KMS-11 (cell line): Measurements from ENCODE around the gene PARD3B.

Experiments
- H2AFZ ChIP-seq: fragments of 200-600 bp; sonication (generic); 2 replicates; pipeline ENCODE4 v1.6.1; 2016; ENCODE audit warnings: antibody characterized with exemption, mixed run types, low read depth
- H3K27ac ChIP-seq: fragments of 200-600 bp; sonication (generic); 2 replicates; pipeline ENCODE4 v1.6.1; 2016; ENCODE audit warnings: mild to moderate bottlenecking, mixed run types
- H3K27me3 ChIP-seq: fragments of 200-600 bp; sonication (generic); 2 replicates; pipeline ENCODE4 v1.6.1; 2017; ENCODE audit warnings: mild to moderate bottlenecking, low read depth, mixed run types, moderate library complexity; ENCODE audit not compliant: insufficient read depth
- H3K36me3 ChIP-seq: fragments of 200-600 bp; sonication (generic); 2 replicates; pipeline ENCODE4 v1.6.1; 2017; ENCODE audit warnings: mild to moderate bottlenecking, mixed run types; ENCODE audit not compliant: insufficient read depth
- H3K4me1 ChIP-seq: fragments of 200-600 bp; sonication (generic); 2 replicates; pipeline ENCODE4 v1.6.1; 2016; ENCODE audit warnings: mild to moderate bottlenecking, low read depth, mixed run types; ENCODE audit not compliant: poor library complexity, severe bottlenecking
- H3K4me2 ChIP-seq: fragments of 200-600 bp; sonication (generic); 2 replicates; pipeline ENCODE4 v1.7.0; 2016; ENCODE audit warnings: mild to moderate bottlenecking, mixed run types
- H3K4me3 ChIP-seq: fragments of 200-600 bp; sonication (generic); IDR thresholded peaks from 2 replicates; pipeline ENCODE4 v1.6.1; 2017; ENCODE audit warnings: low read depth, low read length, mixed read lengths; ENCODE audit not compliant: insufficient read depth
- H3K79me2 ChIP-seq: fragments of 200-600 bp; sonication (generic); 2 replicates; pipeline ENCODE4 v1.6.1; 2016; ENCODE audit warnings: low read depth, mixed run types; ENCODE audit not compliant: insufficient read depth
- H3K9ac ChIP-seq: fragments of 200-600 bp; sonication (generic); 2 replicates; pipeline ENCODE4 v1.6.1; 2016; ENCODE audit warnings: mild to moderate bottlenecking, mixed run types
- H4K20me1 ChIP-seq: fragments of 200-600 bp; sonication (generic); 2 replicates; pipeline ENCODE4 v1.6.1; 2016; ENCODE audit warnings: mild to moderate bottlenecking, mixed run types; ENCODE audit not compliant: insufficient read depth
- TF ChIP-seq, protein P1 (sequence below): fragments of 200-600 bp; sonication (generic); conservative IDR thresholded peaks from 2 replicates; pipeline ENCODE4 v1.6.1; 2017; ENCODE audit warnings: low read depth, mild to moderate bottlenecking, antibody characterized with exemption, low read length, moderate library complexity, mixed read lengths

The PARD3B gene

DNA sequence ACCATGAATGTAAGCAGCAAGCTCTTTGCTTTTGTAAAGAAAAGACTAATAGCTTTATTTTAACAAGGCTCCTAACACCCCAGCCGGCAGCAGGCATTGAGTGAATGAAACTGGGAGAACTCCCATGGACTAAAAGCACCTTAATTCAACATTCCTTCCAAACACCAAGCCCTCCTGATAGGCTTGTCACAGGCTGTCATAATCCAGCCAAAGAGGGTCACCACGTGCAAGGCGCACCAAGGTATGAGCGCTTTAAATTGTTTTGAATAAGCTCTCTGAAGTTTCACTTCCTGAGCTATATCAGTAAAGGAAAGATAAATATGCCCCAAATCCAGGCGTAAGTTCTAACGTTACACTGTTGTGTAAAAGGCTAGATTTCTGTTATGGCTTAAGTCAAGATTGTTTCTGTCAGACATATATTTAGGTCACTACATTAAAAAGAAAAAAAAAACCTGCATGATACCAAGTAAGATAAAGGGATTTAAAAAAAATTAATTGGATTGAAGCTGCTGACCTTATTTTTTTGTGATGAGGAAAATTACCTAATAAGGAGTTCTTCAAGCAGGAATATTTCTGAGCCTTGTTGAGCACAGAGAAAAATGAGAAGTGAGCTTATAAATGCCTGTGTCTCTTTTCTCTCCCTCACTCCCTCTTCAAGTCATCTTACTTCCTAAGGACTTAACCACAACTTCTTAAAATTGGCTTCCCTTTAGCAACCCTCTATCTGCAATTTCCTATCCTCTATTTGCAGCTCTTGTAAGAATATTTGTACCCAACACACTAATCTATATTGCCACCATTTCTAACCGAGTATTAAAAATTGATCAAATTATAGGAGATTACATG, 1000.9 kb downstream of the PARD3B start:
- H3K27ac ChIP-seq: no peak overlapping the region

DNA sequence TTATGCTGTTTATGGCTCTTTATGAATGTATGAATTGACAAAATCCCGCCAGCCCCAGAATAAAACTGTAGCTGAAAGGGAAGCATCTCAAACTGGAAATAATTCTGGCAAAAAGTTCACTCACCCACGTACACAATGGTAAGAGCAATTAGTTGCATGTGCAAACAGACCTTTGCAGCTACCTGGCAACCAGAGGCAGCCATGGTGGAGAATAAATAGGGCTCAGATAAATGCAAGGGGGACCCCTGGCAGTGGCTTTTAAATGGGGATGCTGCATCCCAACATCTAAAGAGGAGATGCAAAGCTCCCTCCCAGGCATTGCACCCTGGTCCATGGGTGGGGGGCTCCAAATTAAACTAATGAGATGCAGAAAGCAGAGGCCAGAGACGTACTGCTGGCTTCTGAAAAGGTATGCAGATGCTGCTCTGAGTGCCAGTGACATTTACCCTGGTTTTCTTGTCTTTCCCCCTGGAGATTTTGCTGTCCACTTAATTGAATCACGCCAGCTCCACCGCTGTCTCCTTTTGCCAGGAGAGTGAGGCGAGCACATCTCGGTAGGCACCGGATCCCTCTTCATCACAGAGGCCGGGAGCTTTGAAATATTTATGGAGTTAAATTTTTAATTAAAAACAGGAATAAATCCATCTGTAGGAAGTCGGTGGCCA, 1010.4 kb downstream of the PARD3B start:
- H3K4me2 ChIP-seq: no peak overlapping the region
- no peak overlapping the region for H3K9ac ChIP-seq
- H2AFZ ChIP-seq: no peak overlapping the region
- no peaks in the 10 kb centered on the region for H3K27me3 ChIP-seq
- no peak overlapping the region for H3K27ac ChIP-seq
- no peaks in the 10 kb centered on the region for H3K36me3 ChIP-seq
- H4K20me1 ChIP-seq: no peaks in the 10 kb centered on the region
- no peak overlapping the region for H3K4me3 ChIP-seq
- no peaks in the 10 kb centered on the region for H3K79me2 ChIP-seq
- TF ChIP-seq, protein P1, sequence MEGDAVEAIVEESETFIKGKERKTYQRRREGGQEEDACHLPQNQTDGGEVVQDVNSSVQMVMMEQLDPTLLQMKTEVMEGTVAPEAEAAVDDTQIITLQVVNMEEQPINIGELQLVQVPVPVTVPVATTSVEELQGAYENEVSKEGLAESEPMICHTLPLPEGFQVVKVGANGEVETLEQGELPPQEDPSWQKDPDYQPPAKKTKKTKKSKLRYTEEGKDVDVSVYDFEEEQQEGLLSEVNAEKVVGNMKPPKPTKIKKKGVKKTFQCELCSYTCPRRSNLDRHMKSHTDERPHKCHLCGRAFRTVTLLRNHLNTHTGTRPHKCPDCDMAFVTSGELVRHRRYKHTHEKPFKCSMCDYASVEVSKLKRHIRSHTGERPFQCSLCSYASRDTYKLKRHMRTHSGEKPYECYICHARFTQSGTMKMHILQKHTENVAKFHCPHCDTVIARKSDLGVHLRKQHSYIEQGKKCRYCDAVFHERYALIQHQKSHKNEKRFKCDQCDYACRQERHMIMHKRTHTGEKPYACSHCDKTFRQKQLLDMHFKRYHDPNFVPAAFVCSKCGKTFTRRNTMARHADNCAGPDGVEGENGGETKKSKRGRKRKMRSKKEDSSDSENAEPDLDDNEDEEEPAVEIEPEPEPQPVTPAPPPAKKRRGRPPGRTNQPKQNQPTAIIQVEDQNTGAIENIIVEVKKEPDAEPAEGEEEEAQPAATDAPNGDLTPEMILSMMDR: no peak
- H3K4me1 ChIP-seq: no peaks in the 10 kb centered on the region

More for the DNA sequence above, 1000.9 kb downstream of the PARD3B start:
- H3K79me2 ChIP-seq: no peaks in the 10 kb centered on the region
- no peaks in the 10 kb centered on the region for H3K27me3 ChIP-seq
- no peak overlapping the region for H3K4me2 ChIP-seq
- H3K4me1 ChIP-seq: no peaks in the 10 kb centered on the region
- H3K36me3 ChIP-seq: no peaks in the 10 kb centered on the region
- TF ChIP-seq, protein P1: no peak
- H2AFZ ChIP-seq: no peak overlapping the region
- H4K20me1 ChIP-seq: no peaks in the 10 kb centered on the region
- no peak overlapping the region for H3K4me3 ChIP-seq
- H3K9ac ChIP-seq: no peak overlapping the region

DNA sequence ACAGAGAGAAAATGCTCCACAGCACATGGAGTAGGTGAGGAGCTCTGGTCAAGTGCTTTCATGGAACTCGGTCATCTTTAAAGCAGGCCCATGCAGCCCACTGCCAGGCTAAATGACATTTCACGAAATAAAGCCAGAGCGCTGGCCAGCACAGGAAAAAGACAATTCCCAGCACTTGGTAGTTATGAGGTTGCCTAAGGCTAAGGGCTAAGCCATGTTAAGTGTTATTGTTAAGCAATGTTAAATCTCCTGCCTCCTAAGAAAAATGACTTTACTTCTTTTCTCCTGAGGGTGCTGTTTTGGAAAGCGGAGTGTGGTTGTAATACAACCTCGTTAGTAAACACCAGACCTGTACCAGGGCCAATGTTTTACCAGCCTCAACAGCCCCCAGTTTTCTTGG, 1011.1 kb downstream of the PARD3B start:
- Histone ChIP-seq H3K4me1 (no peaks in the 10 kb centered on the region), H3K9ac (no peak overlapping the region), H3K79me2 (no peaks in the 10 kb centered on the region), H3K27ac (no peak overlapping the region), H3K27me3 (no peaks in the 10 kb centered on the region), H4K20me1 (no peaks in the 10 kb centered on the region), H3K4me3 (no peak overlapping the region), H2AFZ (no peak overlapping the region), H3K36me3 (no peaks in the 10 kb centered on the region), H3K4me2 (no peak overlapping the region)
- TF ChIP-seq, protein P1: no peak

DNA sequence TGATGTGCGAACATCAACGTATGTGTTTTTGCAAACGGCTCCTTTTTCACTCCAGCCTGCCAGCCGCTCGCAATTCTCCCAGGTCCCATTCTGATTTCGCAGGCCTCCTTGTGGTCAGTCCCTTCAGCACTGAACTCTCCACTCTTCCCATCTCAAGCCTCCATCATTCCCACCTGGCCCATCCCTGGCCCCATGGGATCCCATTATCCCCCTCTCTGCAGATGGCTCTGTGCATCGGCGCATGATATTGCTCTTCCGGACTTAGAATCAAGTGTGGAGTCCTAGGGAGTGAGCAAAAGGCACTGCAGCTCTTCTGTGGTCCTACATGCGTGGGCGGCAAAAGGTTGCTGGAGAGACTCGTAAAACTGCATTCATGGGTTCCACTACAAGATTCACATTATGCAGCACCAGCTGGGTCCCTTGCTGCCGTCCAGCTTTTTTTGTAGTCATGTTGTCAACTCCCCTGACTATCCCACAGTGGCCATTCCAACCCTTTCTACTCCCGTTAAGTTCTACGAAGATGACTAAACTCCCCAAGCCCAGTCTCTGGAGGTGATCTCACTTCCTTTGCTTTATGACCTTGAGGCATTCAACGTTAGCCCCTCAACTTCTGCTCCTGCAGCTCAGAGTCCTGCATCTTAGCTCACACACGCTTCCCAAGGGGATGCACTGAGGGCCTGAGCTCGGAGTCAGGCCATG, 1011.7 kb downstream of the PARD3B start:
- Histone ChIP-seq H3K4me3 (no peak overlapping the region), H3K27me3 (no peaks in the 10 kb centered on the region), H3K27ac (no peak overlapping the region), H3K36me3 (no peaks in the 10 kb centered on the region), H4K20me1 (no peaks in the 10 kb centered on the region), H3K4me2 (no peak overlapping the region), H3K9ac (no peak overlapping the region), H3K4me1 (no peaks in the 10 kb centered on the region), H3K79me2 (no peaks in the 10 kb centered on the region), H2AFZ (no peak overlapping the region)
- TF ChIP-seq, protein P1: no peak
